Measurements from ENCODE around the gene NLRC5.

DNA sequence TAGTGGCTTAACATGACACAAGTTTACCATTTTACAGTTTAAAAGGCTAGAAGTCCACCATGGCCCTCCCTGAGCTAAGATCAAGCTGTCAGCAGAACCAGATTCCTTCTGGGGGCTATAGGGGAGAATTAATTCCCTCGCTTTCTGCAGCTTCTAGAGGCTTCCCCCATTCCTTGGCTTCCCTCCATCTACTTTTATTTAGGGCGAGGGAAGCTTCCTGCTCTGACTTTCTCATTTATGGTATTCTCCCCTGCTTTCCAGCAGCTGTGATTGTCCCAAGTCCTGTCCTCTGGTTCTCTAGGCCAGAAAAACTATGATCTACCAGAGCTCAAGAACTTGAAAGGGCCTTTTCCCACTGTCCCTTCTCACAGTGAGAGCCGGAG, 23.3 kb upstream of the NLRC5 start:
- TF ChIP-seq, protein P1, sequence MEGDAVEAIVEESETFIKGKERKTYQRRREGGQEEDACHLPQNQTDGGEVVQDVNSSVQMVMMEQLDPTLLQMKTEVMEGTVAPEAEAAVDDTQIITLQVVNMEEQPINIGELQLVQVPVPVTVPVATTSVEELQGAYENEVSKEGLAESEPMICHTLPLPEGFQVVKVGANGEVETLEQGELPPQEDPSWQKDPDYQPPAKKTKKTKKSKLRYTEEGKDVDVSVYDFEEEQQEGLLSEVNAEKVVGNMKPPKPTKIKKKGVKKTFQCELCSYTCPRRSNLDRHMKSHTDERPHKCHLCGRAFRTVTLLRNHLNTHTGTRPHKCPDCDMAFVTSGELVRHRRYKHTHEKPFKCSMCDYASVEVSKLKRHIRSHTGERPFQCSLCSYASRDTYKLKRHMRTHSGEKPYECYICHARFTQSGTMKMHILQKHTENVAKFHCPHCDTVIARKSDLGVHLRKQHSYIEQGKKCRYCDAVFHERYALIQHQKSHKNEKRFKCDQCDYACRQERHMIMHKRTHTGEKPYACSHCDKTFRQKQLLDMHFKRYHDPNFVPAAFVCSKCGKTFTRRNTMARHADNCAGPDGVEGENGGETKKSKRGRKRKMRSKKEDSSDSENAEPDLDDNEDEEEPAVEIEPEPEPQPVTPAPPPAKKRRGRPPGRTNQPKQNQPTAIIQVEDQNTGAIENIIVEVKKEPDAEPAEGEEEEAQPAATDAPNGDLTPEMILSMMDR (IDR thresholded peaks at IDR 0.05): no peak
- no peak for TF ChIP-seq POLR2A (IDR thresholded peaks at IDR 0.05)

All from Peyer's patch (tissue), 4 donors.